SK-N-SH (cell line): ENCODE measurements around the gene TBPL1. TPM values are rescaled to one million over a fixed set of nuclear protein-coding genes. Genes with fewer than 3 reads are reported as not detected.

Experiments used
- CTCF ChIA-PET: fragments of 300-600, 350-600 bp; formaldehyde crosslinking; extraction: SDS; loops from one replicate; lab custom pipeline; 2021; lab: Yijun Ruan, JAX
- POLR2A ChIA-PET: fragments of 350-600 bp; sonication (Branson Sonifier 250); formaldehyde crosslinking; extraction: SDS; loops from one replicate; lab custom pipeline; 2020; ENCODE audit warnings: antibody characterized with exemption, inconsistent platforms; lab: Yijun Ruan, JAX
- DNase-seq: peaks from one replicate; pipeline ENCODE4 v3.0.0; 2012
- H2AFZ ChIP-seq: fragments of 200-600 bp; sonication (generic); 2 replicates; pipeline ENCODE4 v1.8.1; 2016; ENCODE audit warnings: antibody characterized with exemption, mild to moderate bottlenecking, low read depth
- H3F3A ChIP-seq: fragments of 200-600 bp; sonication (generic); replicated peaks from 2 replicates; pipeline ENCODE3; 2016; ENCODE audit warnings: antibody characterized with exemption, mild to moderate bottlenecking; ENCODE audit not compliant: insufficient read depth
- H3K27ac ChIP-seq, 2 experiments: fragments of 200-500 bp in 1 of 2; fragments of 200-600 bp in 1 of 2; sonication (Bioruptor generic) in 1 of 2; sonication (generic), shearing (Covaris generic) in 1 of 2; 2 replicates each; pipeline versions ENCODE4 v1.5.1 to v1.6.1; 2014 to 2016; ENCODE audit warnings: low read depth in 2 of 2, inconsistent platforms in 1 of 2, low read length in 1 of 2, mild to moderate bottlenecking in 1 of 2, mixed read lengths in 1 of 2
- H3K27me3 ChIP-seq: fragments of 200-600 bp; sonication (generic), shearing (Covaris generic); 2 replicates; pipeline ENCODE4 v1.6.1; 2016; ENCODE audit warnings: mixed run types; ENCODE audit not compliant: insufficient read depth
- H3K36me3 ChIP-seq, 2 experiments: fragments of 200-500 bp in 1 of 2; fragments of 200-600 bp in 1 of 2; sonication (Bioruptor generic) in 1 of 2; sonication (generic) in 1 of 2; replicated peaks in 1 of 2; 2 replicates each; pipeline versions ENCODE3 to v1.5.1; 2014 to 2016; ENCODE audit warnings: low read length in 1 of 2, mild to moderate bottlenecking in 1 of 2; ENCODE audit not compliant: insufficient read depth in 2 of 2, control insufficient read depth in 1 of 2
- H3K4me1 ChIP-seq, 2 experiments: fragments of 200-500 bp in 1 of 2; fragments of 200-600 bp in 1 of 2; sonication (Bioruptor generic) in 1 of 2; sonication (generic), shearing (Covaris generic) in 1 of 2; 2 replicates each; pipeline versions ENCODE4 v1.5.1 to v1.6.1; 2014 to 2016; ENCODE audit warnings: low read depth in 1 of 2, low read length in 1 of 2, mixed run types in 1 of 2; ENCODE audit not compliant: insufficient read depth in 2 of 2, control insufficient read depth in 1 of 2
- H3K4me2 ChIP-seq: fragments of 200-600 bp; sonication (generic), shearing (Covaris generic); 2 replicates; pipeline ENCODE4 v1.6.1; 2017; ENCODE audit warnings: mixed run types
- H3K4me3 ChIP-seq, 2 experiments: fragments of 200-500 bp in 1 of 2; fragments of 200-600 bp in 1 of 2; sonication (Bioruptor generic) in 1 of 2; sonication (generic), shearing (Covaris generic) in 1 of 2; 2 replicates each; pipeline versions ENCODE4 v1.5.1 to v1.8.1; 2014 to 2016; ENCODE audit warnings: low read depth in 2 of 2, inconsistent platforms in 1 of 2, low read length in 1 of 2, mild to moderate bottlenecking in 1 of 2, mixed read lengths in 1 of 2, moderate library complexity in 1 of 2
- H3K79me2 ChIP-seq: fragments of 200-600 bp; sonication (generic); 2 replicates; pipeline ENCODE4 v1.8.1; 2017; ENCODE audit warnings: mild to moderate bottlenecking; ENCODE audit not compliant: insufficient read depth
- H3K9ac ChIP-seq: fragments of 200-600 bp; sonication (generic); 2 replicates; pipeline ENCODE4 v1.6.1; 2017; ENCODE audit warnings: mixed run types
- H3K9me2 ChIP-seq: fragments of 200-600 bp; sonication (generic); 2 replicates; pipeline ENCODE4 v1.6.1; 2017; ENCODE audit warnings: mixed run types
- H3K9me3 ChIP-seq: fragments of 200-600 bp; sonication (generic); 2 replicates; pipeline ENCODE4 v1.6.1; 2017; ENCODE audit warnings: mixed run types, mild to moderate bottlenecking, moderate library complexity
- H4K20me1 ChIP-seq: fragments of 200-600 bp; sonication (generic); 2 replicates; pipeline ENCODE4 v1.6.1; 2017; ENCODE audit warnings: mild to moderate bottlenecking, mixed run types; ENCODE audit not compliant: insufficient read depth
- CHD2 ChIP-seq: fragments of 150-350 bp; IDR thresholded peaks from 2 replicates; pipeline ENCODE4 v1.6.1; 2018; ENCODE audit warnings: low read length; ENCODE audit not compliant: partially characterized antibody
- EP300 ChIP-seq, 2 experiments: IDR thresholded peaks; 2 replicates each; pipeline versions ENCODE4 v1.4.0 to v1.6.1; 2012; ENCODE audit warnings: borderline replicate concordance in 1 of 2, low read depth in 1 of 2, low read length in 1 of 2
- FOSL2 ChIP-seq: IDR thresholded peaks from 2 replicates; pipeline ENCODE4 v1.4.0; 2012; ENCODE audit warnings: low read depth, mild to moderate bottlenecking, moderate library complexity, borderline replicate concordance
- FOXJ3 ChIP-seq: sonication (generic); formaldehyde crosslinking; IDR thresholded peaks from 2 replicates; pipeline ENCODE4 v1.5.1; 2020; ENCODE audit warnings: mild to moderate bottlenecking, missing genetic modification reagents
- GATA2 ChIP-seq: sonication (generic); formaldehyde crosslinking; IDR thresholded peaks from 2 replicates; pipeline ENCODE4 v1.5.0; 2020; ENCODE audit warnings: mild to moderate bottlenecking, missing genetic modification reagents
- JUND ChIP-seq: IDR thresholded peaks from 2 replicates; pipeline ENCODE4 v1.4.0; 2012
- MEF2A ChIP-seq: IDR thresholded peaks from 2 replicates; pipeline ENCODE4 v1.4.0; 2012; ENCODE audit warnings: low read depth, borderline replicate concordance
- MXI1 ChIP-seq: IDR thresholded peaks from 2 replicates; pipeline ENCODE4 v1.6.1; 2012; ENCODE audit warnings: mild to moderate bottlenecking, low read depth, low read length, improper control_type of control experiment
- NFIC ChIP-seq: IDR thresholded peaks from 2 replicates; pipeline ENCODE4 v1.4.0; 2012; ENCODE audit warnings: borderline replicate concordance
- NRF1 ChIP-seq: IDR thresholded peaks from 2 replicates; pipeline ENCODE4 v1.6.1; 2012; ENCODE audit warnings: low read depth, mild to moderate bottlenecking, low read length
- RAD21 ChIP-seq: IDR thresholded peaks from 2 replicates; pipeline ENCODE4 v1.6.1; 2012; ENCODE audit warnings: mild to moderate bottlenecking, low read length
- RFX5 ChIP-seq: IDR thresholded peaks from 2 replicates; pipeline ENCODE4 v1.6.1; 2012; ENCODE audit warnings: mild to moderate bottlenecking, improper control_type of control experiment, low read length
- TAF1 ChIP-seq: IDR thresholded peaks from 2 replicates; pipeline ENCODE4 v1.6.1; 2012; ENCODE audit warnings: low read depth, mild to moderate bottlenecking, low read length, moderate library complexity, borderline replicate concordance
- TCF12 ChIP-seq: IDR thresholded peaks from 2 replicates; pipeline ENCODE4 v1.4.0; 2012
- TEAD4 ChIP-seq: IDR thresholded peaks from 2 replicates; pipeline ENCODE4 v1.4.0; 2012; ENCODE audit warnings: mild to moderate bottlenecking, borderline replicate concordance; ENCODE audit not compliant: insufficient read depth
- WGBS: methylation state at CpG from one replicate; pipeline ENCODE4 v1.1.6; 2017; ENCODE audit warnings: low lambda C conversion rate; 5-methylcytosine and 5-hydroxymethylcytosine counted together
- polyA plus RNA-seq, 3 experiments: library from polyadenylated mRNA; depleted of rRNA; stranded (reverse); fragments of >200 nt; gene quantifications; 2 replicates each; pipeline ENCODE4 v1.2.3, GENCODE V29; 2012
- TF ChIP-seq, protein P1 (sequence below): IDR thresholded peaks from 2 replicates; pipeline ENCODE4; 2012
- TF ChIP-seq, protein P2 (sequence below): fragments of 200-600 bp; sonication (generic); IDR thresholded peaks from 2 replicates; pipeline ENCODE4 v1.6.1; 2017; ENCODE audit warnings: antibody characterized with exemption, mild to moderate bottlenecking, moderate library complexity
- TF ChIP-seq, protein P3 (sequence below): IDR thresholded peaks from 2 replicates; pipeline ENCODE4 v1.4.0; 2012; ENCODE audit warnings: low read depth
- TF ChIP-seq, protein P4 (sequence below): fragments of 150-350 bp; IDR thresholded peaks from 2 replicates; pipeline ENCODE4 v1.6.1; 2016; ENCODE audit warnings: mild to moderate bottlenecking, low read depth, low read length

The TBPL1 gene
- polyA plus RNA-seq, 1 of the 3 experiments (the other 2 are of a cell fraction) = 16.3 TPM

DNA sequence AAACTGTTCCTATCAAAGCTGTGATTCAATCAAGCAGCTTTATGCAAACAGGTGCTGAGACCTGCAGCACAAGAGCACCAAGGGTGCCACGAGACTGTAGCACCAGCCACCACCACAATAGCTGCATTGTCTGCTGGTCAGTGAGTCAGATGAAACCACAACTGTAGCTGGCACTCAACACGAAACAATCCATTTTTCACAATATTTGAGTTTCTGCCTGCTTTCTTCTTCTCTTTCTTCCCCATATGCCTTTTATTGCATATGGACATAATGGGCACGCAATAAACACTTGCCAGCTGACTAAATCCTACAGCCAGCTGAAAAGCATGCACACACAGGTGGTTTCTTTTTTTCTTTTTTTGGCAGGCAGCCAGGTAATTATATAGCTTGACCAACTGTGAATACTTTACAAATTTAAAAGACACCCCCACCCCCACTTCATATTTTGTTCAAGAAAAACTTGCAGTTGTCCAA lies 82.8 kb downstream of the TBPL1 start:
- TF ChIP-seq GATA2 (CRISPR knock-in tag) (no peak), JUND (peak; percentile 57), EP300 (IDR thresholded peaks at IDR 0.05; ENCODE audit: borderline replicate concordance in 1 of 2, low read depth in 1 of 2, low read length in 1 of 2) (peak in 1 of 2 experiments; percentile 53; a peak in 1 of 4 replicates), RAD21 (no peak), FOSL2 (peak; percentile 69; the same call in 1 of the 2 replicates), TEAD4 (no peak), TCF12 (peak; percentile 93), NRF1 (no peak), MEF2A (no peak), TAF1 (no peak), CHD2 (no peak), RFX5 (no peak), NFIC (peak; percentile 89), FOXJ3 (CRISPR knock-in tag) (no peak), MXI1 (no peak)
- TF ChIP-seq, protein P1, sequence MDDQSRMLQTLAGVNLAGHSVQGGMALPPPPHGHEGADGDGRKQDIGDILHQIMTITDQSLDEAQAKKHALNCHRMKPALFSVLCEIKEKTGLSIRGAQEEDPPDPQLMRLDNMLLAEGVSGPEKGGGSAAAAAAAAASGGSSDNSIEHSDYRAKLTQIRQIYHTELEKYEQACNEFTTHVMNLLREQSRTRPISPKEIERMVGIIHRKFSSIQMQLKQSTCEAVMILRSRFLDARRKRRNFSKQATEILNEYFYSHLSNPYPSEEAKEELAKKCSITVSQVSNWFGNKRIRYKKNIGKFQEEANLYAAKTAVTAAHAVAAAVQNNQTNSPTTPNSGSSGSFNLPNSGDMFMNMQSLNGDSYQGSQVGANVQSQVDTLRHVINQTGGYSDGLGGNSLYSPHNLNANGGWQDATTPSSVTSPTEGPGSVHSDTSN = peak; percentile 81
- TF ChIP-seq, protein P2, sequence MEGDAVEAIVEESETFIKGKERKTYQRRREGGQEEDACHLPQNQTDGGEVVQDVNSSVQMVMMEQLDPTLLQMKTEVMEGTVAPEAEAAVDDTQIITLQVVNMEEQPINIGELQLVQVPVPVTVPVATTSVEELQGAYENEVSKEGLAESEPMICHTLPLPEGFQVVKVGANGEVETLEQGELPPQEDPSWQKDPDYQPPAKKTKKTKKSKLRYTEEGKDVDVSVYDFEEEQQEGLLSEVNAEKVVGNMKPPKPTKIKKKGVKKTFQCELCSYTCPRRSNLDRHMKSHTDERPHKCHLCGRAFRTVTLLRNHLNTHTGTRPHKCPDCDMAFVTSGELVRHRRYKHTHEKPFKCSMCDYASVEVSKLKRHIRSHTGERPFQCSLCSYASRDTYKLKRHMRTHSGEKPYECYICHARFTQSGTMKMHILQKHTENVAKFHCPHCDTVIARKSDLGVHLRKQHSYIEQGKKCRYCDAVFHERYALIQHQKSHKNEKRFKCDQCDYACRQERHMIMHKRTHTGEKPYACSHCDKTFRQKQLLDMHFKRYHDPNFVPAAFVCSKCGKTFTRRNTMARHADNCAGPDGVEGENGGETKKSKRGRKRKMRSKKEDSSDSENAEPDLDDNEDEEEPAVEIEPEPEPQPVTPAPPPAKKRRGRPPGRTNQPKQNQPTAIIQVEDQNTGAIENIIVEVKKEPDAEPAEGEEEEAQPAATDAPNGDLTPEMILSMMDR = no peak
- TF ChIP-seq, protein P3, sequence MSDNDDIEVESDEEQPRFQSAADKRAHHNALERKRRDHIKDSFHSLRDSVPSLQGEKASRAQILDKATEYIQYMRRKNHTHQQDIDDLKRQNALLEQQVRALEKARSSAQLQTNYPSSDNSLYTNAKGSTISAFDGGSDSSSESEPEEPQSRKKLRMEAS = 0 out of 2 replicates have a peak, but pooled peaks have one; percentile 11
- TF ChIP-seq, protein P4, sequence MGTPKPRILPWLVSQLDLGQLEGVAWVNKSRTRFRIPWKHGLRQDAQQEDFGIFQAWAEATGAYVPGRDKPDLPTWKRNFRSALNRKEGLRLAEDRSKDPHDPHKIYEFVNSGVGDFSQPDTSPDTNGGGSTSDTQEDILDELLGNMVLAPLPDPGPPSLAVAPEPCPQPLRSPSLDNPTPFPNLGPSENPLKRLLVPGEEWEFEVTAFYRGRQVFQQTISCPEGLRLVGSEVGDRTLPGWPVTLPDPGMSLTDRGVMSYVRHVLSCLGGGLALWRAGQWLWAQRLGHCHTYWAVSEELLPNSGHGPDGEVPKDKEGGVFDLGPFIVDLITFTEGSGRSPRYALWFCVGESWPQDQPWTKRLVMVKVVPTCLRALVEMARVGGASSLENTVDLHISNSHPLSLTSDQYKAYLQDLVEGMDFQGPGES = no peak
- DNase-seq = no peak
- ChIA-PET POLR2A (no interaction called here), CTCF (interaction anchor here (0.7 to 2.0 kb wide), 5 partner anchors 25 to 112 kb away, joined by 3 to 6 read pairs (median 3); no protein-coding TSS in a partner anchor)
- Histone ChIP-seq H3K9me2 (no peaks in the 10 kb centered on the region), H3K27me3 (no peaks in the 10 kb centered on the region), H3K4me2 (no peak overlapping the region; the same call in 1 of the 2 replicates), H3K27ac (peak overlapping the region in 1 of 2 experiments; percentile 19; a peak in 1 of 4 replicates), H3K79me2 (no peaks in the 10 kb centered on the region), H2AFZ (no peak overlapping the region), H3K9me3 (no peaks in the 10 kb centered on the region), H3F3A (no peaks in the 10 kb centered on the region), H3K4me1 (peaks cover 0 to 7% of the 10 kb centered on the region in 2 experiments; a peak in 2 of 4 replicates), H3K4me3 (no peak overlapping the region), H4K20me1 (no peaks in the 10 kb centered on the region), H3K36me3 (no peaks in the 10 kb centered on the region), H3K9ac (no peak overlapping the region)
- 35% methylated on average over 3 of the region's 3 CpGs for WGBS
